Activated naive CD8-positive, alpha-beta T cell treated with anti-CD3 and anti-CD28 coated beads, Interleukin-2, amount 50 U/mL, for 24 hours (primary cell): Measurements from ENCODE around the gene P2RX5.
"Not testable (repeated sequence)": the region's sequence is repeated elsewhere in the genome, so short reads cannot be mapped to it uniquely, and the experiment has no call there.

ENCODE experiments used
- ATAC-seq: fragments of 150-1000 bp; cut with Tn5 transposase; one replicate; pipeline ENCODE4 v1.10.0; 2021
- DNase-seq: peaks from one replicate; pipeline ENCODE4 v3.0.0; 2021
- H3K27ac Mint-ChIP-seq: one replicate; pipeline ENCODE4 v1.8.0; 2021; ENCODE audit warnings: mild to moderate bottlenecking, mixed read lengths
- H3K27me3 Mint-ChIP-seq: one replicate; pipeline ENCODE4 v1.8.0; 2021; ENCODE audit warnings: mixed read lengths
- H3K36me3 Mint-ChIP-seq: one replicate; pipeline ENCODE4 v1.8.0; 2021; ENCODE audit warnings: low read depth, mixed read lengths
- H3K4me1 Mint-ChIP-seq: one replicate; pipeline ENCODE4 v1.8.0; 2021; ENCODE audit warnings: mixed read lengths
- H3K4me3 Mint-ChIP-seq: one replicate; pipeline ENCODE4 v1.8.0; 2021; ENCODE audit warnings: mild to moderate bottlenecking, moderate library complexity, mixed read lengths
- H3K9me3 Mint-ChIP-seq: one replicate; pipeline ENCODE4 v1.8.0; 2021; ENCODE audit warnings: mixed read lengths

Gene P2RX5

DNA sequence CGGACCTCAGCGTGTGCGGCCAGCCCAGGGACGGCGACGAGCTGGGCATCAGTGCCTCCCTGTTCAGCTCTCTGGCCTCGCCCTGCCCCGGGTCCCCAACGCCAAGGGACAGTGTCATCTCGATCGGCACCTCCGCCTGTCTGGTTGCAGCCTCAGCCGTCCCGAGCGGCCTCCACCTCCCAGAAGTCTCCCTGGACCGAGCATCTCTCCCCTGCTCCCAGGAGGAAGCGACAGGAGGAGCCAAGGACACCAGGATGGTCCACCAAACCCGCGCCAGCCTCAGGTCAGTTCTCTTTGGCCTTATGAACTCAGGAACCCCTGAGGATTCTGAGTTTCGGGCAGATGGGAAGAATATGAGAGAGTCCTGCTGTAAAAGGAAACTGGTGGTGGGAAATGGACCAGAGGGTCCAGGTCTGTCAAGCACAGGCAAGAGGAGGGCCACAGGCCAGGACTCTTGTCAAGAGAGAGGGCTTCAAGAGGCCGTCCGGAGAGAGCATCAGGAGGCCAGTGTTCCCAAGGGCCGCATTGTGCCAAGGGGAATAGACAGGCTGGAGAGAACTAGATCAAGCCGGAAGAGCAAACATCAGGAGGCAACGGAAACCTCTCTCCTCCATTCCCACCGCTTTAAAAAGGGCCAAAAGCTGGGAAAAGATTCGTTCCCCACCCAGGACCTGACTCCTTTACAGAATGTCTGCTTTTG is 28.6 kb upstream of the P2RX5 start:
- Mint-ChIP-seq H3K4me1 (peaks cover 65% of the 10 kb centered on the region), H3K27me3 (no peaks in the 10 kb centered on the region), H3K27ac (peak overlapping the region; percentile 74), H3K9me3 (no peaks in the 10 kb centered on the region), H3K36me3 (peaks cover 50% of the 10 kb centered on the region), H3K4me3 (peak overlapping the region; percentile 95)
- DNase-seq (no peak), ATAC-seq (no peak)

DNA sequence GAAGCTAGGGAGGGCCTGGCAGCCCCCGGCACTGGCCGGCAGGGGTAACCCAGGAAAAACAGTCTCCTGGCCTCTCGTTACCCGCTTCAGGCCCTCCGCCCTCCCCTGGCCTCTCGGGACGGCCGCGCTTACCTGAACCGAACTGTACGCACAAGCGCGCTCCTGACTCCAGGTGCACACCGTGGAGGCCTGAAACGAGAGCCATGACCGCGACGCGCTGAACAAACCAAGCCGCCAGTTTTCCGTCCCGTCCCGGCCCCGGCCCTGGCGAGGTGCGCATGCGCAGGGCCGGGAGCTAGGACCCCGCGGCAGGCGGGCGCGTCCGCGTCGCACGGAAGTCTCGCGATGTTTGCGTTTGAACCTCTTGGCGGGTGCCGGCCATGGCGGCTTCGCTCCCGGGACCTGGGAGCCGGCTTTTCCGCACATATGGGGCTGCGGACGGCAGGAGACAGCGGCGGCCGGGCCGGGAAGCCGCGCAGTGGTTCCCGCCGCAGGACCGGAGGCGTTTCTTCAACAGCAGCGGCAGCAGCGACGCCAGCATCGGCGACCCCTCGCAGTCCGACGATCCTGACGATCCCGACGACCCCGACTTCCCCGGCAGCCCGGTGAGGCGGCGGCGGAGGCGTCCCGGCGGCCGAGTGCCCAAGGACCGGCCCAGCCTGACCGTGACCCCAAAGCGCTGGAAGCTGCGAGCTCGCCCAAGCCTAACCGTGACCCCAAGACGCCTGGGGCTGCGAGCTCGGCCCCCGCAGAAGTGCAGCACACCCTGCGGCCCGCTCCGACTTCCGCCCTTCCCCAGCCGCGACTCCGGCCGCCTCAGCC is 27.8 kb upstream of the P2RX5 start, which contains the start of gene HASPIN:
Gene HASPIN (plus strand): TSS at position 348 of the 822 bp plus-strand sequence. CDS start 33 bp downstream, at position 381.
- no peaks in the 10 kb centered on the region for H3K9me3 Mint-ChIP-seq
- no peaks in the 10 kb centered on the region for H3K27me3 Mint-ChIP-seq
- peak within 1 kb of the TSS; percentile 74 for H3K27ac Mint-ChIP-seq
- peaks cover 50% of the 10 kb centered on the region for H3K36me3 Mint-ChIP-seq
- DNase-seq (peak; percentile 95), ATAC-seq (peak; percentile 87)
- peak within 1 kb of the TSS; percentile 95 for H3K4me3 Mint-ChIP-seq
- H3K4me1 Mint-ChIP-seq: peaks cover 67% of the 10 kb centered on the region

DNA sequence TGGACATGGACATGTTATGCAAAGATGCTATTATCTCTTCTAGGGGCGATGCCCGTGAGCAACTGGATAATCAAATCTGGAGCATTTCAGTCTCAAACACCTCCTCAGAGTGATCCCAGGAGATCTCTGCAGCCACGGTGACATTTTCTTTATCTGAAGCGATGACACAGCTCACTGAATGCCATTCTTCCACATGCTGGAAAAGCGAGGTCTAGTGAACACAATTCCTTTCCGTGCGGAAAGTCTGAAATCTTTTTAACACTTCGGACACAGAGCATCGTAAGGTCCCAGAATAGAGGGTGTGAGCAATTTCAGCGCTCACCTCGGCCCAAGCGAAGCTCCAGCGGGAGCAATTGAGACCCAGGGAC is 27.2 kb upstream of the P2RX5 start:
- DNase-seq: no peak
- no peaks in the 10 kb centered on the region for H3K27me3 Mint-ChIP-seq
- no peaks in the 10 kb centered on the region for H3K9me3 Mint-ChIP-seq
- H3K4me1 Mint-ChIP-seq: peaks cover 71% of the 10 kb centered on the region
- peak overlapping the region; percentile 95 for H3K4me3 Mint-ChIP-seq
- H3K27ac Mint-ChIP-seq: peak overlapping the region; percentile 66
- peaks cover 56% of the 10 kb centered on the region for H3K36me3 Mint-ChIP-seq
- no peak for ATAC-seq

DNA sequence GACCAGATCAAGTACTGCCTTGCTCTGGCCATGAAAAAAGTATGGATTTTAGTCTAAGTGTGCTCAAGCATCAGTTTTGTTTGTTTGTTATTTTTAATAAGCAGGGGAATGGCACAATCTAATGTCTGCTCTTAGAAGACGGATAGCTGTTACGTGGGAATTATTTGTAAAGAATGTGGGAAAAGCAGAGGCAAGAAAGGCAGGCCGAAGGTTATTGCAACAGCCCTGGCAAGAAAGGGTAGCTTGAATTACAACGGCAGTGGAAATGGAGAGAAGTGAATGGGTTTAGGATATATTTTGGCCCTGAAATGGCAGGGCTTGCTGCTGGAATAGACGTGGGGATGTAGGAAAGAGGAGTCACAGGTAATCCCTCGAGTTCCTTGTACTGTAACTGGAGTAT is 26.8 kb upstream of the P2RX5 start:
- Mint-ChIP-seq H3K4me1 (peaks cover 68% of the 10 kb centered on the region), H3K9me3 (no peaks in the 10 kb centered on the region), H3K27me3 (no peaks in the 10 kb centered on the region), H3K36me3 (peaks cover 53% of the 10 kb centered on the region), H3K4me3 (peak overlapping the region; percentile 95), H3K27ac (peak overlapping the region; percentile 66)
- no peak for DNase-seq
- ATAC-seq: no peak

DNA sequence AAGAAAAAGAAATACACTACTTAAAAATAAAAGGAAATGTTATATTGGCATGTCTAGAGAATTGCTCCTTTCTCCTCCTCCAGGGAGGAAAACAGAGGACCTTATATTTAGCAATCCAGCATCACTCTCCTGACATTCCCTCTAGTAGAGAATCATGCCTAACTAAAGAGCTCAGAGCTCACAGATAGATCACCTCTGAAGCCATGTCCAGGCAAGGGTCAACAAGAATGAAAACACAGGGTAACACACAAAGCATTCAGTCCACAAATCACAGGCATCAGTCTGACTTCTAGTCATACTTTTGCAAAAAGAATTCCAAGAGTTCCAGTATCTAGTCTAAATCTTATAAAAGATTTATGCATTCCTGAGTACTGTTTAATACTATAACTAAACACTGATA is 23.3 kb upstream of the P2RX5 start:
- Mint-ChIP-seq H3K27ac (no peak overlapping the region), H3K9me3 (no peaks in the 10 kb centered on the region), H3K36me3 (peaks cover 39% of the 10 kb centered on the region), H3K4me3 (no peak overlapping the region), H3K27me3 (no peaks in the 10 kb centered on the region), H3K4me1 (peaks cover 44% of the 10 kb centered on the region)
- no peak for DNase-seq
- no peak for ATAC-seq

DNA sequence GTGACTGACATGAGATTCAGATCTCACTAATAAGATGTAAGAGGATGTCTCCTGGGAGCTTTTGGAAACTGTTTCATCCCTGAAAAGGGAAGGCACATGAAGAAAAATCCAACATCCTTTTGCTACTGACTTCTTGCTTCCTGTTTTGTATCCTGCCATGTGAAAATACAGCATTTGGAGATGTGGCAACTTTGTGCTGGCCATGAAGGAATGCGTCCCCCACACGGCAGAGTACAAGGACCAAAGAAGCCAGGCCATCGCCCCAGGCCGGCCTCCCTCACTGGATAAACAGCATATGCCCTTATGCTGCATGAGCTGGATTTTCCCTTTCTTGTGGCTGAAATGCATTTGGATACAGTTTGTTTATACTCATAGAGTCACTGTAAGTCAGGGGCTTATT is 22.2 kb upstream of the P2RX5 start:
- no peak for ATAC-seq
- H3K27me3 Mint-ChIP-seq: no peaks in the 10 kb centered on the region
- H3K4me1 Mint-ChIP-seq: peaks cover 47% of the 10 kb centered on the region
- no peak overlapping the region for H3K27ac Mint-ChIP-seq
- peaks cover 40% of the 10 kb centered on the region for H3K36me3 Mint-ChIP-seq
- no peak overlapping the region for H3K4me3 Mint-ChIP-seq
- H3K9me3 Mint-ChIP-seq: no peaks in the 10 kb centered on the region
- no peak for DNase-seq

DNA sequence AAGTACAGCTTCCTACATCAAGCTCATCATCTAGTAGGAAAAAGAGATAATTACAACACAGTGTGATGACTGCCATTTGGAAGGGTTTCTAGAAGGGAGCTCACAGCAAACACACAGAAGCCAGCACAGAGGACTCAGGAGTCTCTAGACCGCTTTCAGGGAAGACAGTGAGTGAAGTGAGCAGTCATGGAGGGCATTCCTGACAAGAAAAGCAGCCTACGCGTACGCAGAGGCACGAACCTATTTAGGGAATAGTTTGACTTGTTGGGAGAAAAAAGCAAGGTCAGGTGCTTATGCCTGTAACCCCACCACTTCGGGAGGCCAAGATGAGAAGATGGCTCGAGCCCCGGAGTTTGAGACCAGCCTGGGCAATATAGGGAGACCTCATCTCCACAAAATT is 19.3 kb upstream of the P2RX5 start:
- Mint-ChIP-seq H3K9me3 (no peaks in the 10 kb centered on the region), H3K27me3 (no peaks in the 10 kb centered on the region), H3K4me1 (peaks cover 48% of the 10 kb centered on the region), H3K27ac (no peak overlapping the region), H3K36me3 (peaks cover 47% of the 10 kb centered on the region), H3K4me3 (no peak overlapping the region)
- ATAC-seq (no peak), DNase-seq (no peak)

DNA sequence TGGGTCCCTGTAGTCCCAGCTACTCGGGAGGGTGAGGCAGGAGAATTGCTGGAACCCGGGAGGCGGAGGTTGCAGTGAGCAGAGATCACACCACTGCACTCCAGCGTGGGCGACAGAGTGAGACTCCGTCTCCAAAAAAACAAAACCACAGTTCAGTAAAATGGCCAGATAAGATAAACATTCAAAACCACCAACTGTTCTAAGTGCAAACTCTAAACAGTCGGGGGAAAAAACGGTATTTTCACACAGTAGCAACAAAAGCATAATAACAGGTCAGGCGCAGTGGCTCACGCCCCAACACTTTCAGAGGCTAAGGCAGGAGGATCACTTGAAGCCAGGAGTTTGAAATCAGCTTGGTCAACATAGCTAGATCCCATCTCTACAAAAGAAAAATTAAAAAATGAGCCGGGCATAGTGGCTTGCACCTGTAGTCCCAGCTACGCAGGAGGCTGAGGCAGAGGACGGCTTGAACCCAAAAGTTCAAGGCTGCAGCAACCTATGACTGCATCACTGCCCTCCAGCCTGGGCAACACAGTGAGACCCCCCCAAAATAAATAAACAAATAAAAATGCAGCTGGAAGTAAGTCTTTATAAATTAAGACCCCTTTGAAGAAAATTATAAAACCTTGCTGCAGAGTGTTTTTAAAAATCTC is 17.0 kb upstream of the P2RX5 start:
- Mint-ChIP-seq H3K9me3 (no peaks in the 10 kb centered on the region), H3K4me1 (peaks cover 54% of the 10 kb centered on the region), H3K4me3 (no peak overlapping the region), H3K27me3 (no peaks in the 10 kb centered on the region), H3K27ac (peak overlapping the region; percentile 64), H3K36me3 (peaks cover 32% of the 10 kb centered on the region)
- DNase-seq (no peak), ATAC-seq (peak; percentile 9)

DNA sequence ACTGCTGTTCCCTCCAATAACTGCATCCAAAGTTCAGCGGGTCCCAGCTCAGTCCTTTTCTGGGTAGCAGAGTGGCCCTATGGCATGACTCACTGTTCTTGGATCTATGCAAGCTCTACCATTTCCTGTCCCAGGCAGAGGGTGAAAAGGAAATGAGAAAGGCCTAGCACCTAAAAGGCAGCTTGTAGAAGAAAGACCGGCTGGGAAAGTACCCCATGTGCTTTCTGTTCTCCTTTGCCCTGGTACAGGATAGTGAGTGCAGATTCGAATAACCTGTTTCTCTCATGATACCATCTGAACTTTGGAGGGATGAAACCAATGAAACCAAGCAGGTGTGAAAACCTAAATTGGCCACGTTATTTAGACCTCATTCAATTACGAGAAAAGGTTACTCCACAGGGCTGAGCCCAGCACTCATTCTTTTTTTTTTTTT is 15.0 kb upstream of the P2RX5 start:
- H3K9me3 Mint-ChIP-seq: no peaks in the 10 kb centered on the region
- H3K27me3 Mint-ChIP-seq: no peaks in the 10 kb centered on the region
- H3K36me3 Mint-ChIP-seq: peaks cover 25% of the 10 kb centered on the region
- peak overlapping the region; percentile 79 for H3K27ac Mint-ChIP-seq
- peaks cover 55% of the 10 kb centered on the region for H3K4me1 Mint-ChIP-seq
- DNase-seq (peak; percentile 70), ATAC-seq (peak; percentile 100)
- H3K4me3 Mint-ChIP-seq: peak overlapping the region; percentile 40

DNA sequence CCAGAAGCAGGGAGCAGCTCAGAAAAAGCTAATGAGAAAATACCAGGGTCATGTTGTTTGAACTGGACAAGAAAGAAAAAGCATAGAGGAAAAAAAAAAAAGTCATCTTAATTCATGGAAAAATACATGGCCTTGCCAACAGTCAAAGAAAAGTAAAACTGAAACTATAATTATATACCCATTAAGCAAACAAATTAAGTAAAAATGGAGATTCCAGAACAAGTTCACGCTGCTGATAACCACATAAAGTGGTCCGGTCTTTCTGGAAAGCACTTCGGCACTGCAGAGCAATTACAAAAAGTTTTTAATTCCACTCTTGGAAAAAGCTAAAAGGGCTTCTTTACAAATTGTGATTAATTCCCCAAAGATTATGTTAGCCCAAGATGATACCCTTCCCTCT is 12.4 kb upstream of the P2RX5 start:
- Mint-ChIP-seq H3K27ac (peak overlapping the region; percentile 26), H3K9me3 (no peaks in the 10 kb centered on the region), H3K27me3 (no peaks in the 10 kb centered on the region), H3K4me1 (peaks cover 49% of the 10 kb centered on the region), H3K36me3 (peaks cover 17% of the 10 kb centered on the region), H3K4me3 (no peak overlapping the region)
- DNase-seq: no peak
- ATAC-seq: no peak

DNA sequence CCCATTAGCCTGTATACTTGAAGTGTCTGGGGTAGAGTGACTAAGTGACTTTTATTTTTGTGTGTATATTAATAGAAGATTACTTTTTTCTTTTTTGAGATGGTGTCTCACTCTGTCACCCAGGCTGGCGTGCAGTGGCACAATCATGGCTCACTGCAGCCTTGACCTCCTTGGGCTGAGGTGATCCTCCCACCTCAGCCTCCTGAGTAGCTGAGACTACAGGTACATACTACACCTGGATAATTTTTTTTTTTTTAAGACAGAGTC is 9.7 kb upstream of the P2RX5 start:
- H3K9me3 Mint-ChIP-seq, H3K4me3 Mint-ChIP-seq, H3K27ac Mint-ChIP-seq: not testable (repeated sequence)

DNA sequence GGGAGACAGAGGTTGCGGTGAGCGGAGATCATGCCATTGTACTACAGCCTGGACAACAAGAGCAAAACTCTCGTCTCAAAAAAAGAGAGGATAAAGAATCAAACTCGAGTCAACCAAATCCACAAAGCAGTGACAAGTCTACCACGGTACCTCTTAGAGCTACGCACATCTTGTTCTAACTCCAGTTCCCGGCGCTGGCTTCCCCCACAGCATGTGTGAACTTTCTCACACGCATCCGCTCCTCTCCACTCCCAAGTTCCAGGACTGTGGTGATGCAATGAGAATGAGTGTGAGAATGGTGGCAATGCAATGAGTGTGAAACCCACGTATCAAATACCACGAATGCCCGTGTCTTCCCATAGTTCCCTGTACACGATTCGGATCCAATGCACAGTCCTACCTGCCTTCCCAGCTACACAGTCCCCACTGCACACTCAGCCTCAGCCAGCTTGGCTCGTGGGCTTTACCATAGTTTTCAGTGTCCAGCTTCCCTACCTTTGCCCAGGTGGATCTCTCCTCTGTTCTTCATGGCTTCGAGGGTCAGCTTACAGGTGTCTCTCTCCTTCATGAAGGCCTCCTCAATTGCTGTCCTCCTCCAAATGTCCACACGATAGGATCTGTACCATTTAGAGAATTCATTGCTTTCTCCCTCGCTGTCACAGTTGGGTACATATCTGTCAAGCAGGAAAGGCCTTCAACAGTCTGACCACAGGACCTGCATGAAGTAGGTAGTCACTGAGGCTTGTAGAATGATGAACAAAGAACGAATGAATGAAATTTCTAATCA is 9.2 kb upstream of the P2RX5 start:
- H3K4me1 Mint-ChIP-seq: peaks cover 24% of the 10 kb centered on the region
- H3K9me3 Mint-ChIP-seq: no peaks in the 10 kb centered on the region
- no peak for DNase-seq
- no peak overlapping the region for H3K27ac Mint-ChIP-seq
- peaks cover 5% of the 10 kb centered on the region for H3K36me3 Mint-ChIP-seq
- ATAC-seq: no peak
- no peak overlapping the region for H3K4me3 Mint-ChIP-seq
- no peaks in the 10 kb centered on the region for H3K27me3 Mint-ChIP-seq

More for the DNA sequence above, 9.7 kb upstream of the P2RX5 start:
- peaks cover 28% of the 10 kb centered on the region for H3K4me1 Mint-ChIP-seq
- not testable (repeated sequence) for H3K27me3 Mint-ChIP-seq, H3K36me3 Mint-ChIP-seq, ATAC-seq, DNase-seq

DNA sequence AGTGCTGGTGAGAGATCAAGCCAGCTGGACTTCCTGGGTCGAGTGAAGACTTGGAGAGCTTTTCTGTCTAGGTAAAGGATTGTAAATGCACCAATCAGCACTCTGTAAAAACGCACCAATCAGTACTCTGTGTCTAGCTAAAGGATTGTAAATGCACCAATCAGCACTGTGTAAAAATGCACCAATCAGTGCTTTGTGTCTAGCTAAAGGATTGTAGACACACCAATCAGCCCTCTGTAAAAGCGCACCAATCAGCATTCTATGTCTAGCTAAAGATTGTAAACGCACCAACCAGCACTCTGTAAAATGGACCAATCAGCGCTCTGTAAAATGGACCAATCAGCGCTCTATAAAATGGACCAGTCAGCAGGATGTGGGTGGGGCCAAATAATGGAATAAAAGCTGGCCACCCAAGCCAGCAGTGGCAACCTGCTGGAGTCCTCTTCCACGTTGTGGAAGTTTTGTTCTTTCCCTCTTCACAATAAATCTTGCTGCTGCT is 6.1 kb upstream of the P2RX5 start:
- H3K36me3 Mint-ChIP-seq, H3K9me3 Mint-ChIP-seq, H3K27ac Mint-ChIP-seq, H3K4me3 Mint-ChIP-seq, DNase-seq, H3K27me3 Mint-ChIP-seq, H3K4me1 Mint-ChIP-seq, ATAC-seq: not testable (repeated sequence)

DNA sequence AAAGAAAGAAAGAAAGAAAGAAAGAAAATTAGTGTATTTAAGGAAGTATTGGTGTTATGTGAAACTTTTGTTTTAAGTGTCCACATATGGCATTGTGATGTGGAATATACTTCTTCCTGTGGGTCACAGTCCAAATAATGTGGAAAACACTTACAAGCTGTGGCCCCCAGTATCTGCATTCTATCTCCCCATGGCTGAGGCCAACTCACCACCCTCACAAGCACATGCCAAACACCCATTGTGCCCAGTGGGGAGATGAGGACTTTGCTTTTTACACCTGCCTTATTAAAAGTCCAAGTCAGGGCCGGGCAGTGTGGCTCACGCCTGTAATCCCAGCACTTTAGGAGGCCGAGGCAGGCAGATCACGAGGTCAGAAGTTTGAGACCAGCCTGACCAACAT is 4.0 kb upstream of the P2RX5 start:
- H3K36me3 Mint-ChIP-seq: peaks cover 5% of the 10 kb centered on the region
- peaks cover 6% of the 10 kb centered on the region for H3K4me1 Mint-ChIP-seq
- ATAC-seq (no peak), DNase-seq (no peak)
- no peak overlapping the region for H3K27ac Mint-ChIP-seq
- no peak overlapping the region for H3K4me3 Mint-ChIP-seq
- peaks cover 2% of the 10 kb centered on the region for H3K27me3 Mint-ChIP-seq
- no peaks in the 10 kb centered on the region for H3K9me3 Mint-ChIP-seq
